ENCODE measurements around the gene RASGRP3. TPM values are rescaled to one million over a fixed set of nuclear protein-coding genes. Genes with fewer than 3 reads are reported as not detected.

Gene RASGRP3
- total and polyA plus RNA-seq, 9 of the 15 experiments (the other 6 are each of a cell fraction or from before 2014, with no cell fraction given), result 0.18 to 1.7 (median 1.2) TPM

DNA sequence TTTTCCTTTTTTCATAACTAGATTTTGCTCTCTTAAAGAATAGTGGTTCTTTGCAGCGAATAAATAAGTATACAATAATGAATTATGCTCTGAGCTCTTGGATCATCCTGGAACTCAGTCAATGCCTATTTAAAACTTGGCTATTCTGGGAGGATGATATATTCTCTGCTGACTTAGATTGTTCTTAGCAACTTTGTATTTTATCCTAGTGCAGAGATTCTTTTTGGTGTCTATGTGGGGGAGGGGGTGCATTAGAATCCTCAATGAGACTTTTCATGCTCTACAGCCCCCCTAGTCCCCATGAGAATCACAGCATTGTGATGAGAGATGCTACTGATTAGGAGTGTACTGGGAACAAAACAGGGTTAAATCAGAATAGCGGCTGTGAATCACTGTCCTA, 131.5 kb downstream of the RASGRP3 start:
- Histone ChIP-seq H3K4me2 (ENCODE audit: insufficient read depth, low read length) (no peak overlapping the region), H3K79me2 (ENCODE audit: control insufficient read depth, insufficient read depth, low read length) (no peaks in the 10 kb centered on the region), H3K4me3 (no peak overlapping the region), H4K20me1 (replicated peaks; ENCODE audit: control insufficient read depth, insufficient read depth, low read length) (no peaks in the 10 kb centered on the region), H3K36me3 (ENCODE audit: control insufficient read depth, insufficient read depth, low read length) (no peaks in the 10 kb centered on the region), H3K9me3 (replicated peaks; ENCODE audit: control insufficient read depth, insufficient read depth, low read depth, low read length) (no peaks in the 10 kb centered on the region), H3K9ac (ENCODE audit: insufficient read depth in 1 of 2, low read depth in 2 of 2, low read length in 2 of 2) (no peak overlapping the region), H3K27me3 (ENCODE audit: control insufficient read depth in 2 of 2, insufficient read depth in 2 of 2, low read length in 2 of 2) (no peaks in the 10 kb centered on the region), H2AFZ (ENCODE audit: low read depth, low read length) (no peak overlapping the region), H3K9me1 (ENCODE audit: control insufficient read depth, insufficient read depth, low read length) (no peaks in the 10 kb centered on the region), H3K4me1 (replicated peaks in 1 of 2; ENCODE audit: control insufficient read depth in 2 of 2, insufficient read depth in 2 of 2, low read length in 2 of 2) (no peaks in the 10 kb centered on the region), H3K27ac (ENCODE audit: extremely low read depth, low read depth, low read length) (no peak overlapping the region)
- no TSS peak for BruUV-seq (replicated peaks)
- ChIA-PET POLR2A (interaction anchor here (0.6 to 1.3 kb wide), 4 partner anchors 9 to 34 kb away, joined by 3 read pairs; partner anchors contain the start of gene FAM98A), CTCF (ENCODE audit: low intra/inter-chr PET ratio) (no interaction called here)
- DNase-seq (ENCODE audit: extremely low read depth in 1 of 4, low spot score in 3 of 4) (no peak), ATAC-seq (no peak), FAIRE-seq (no peak)
- WGBS (ENCODE audit: insufficient coverage, low coverage, missing lambda C conversion rate), result 6% methylated on average over 2 of the region's 2 CpGs
- intact Hi-C loops (cut with micrococcal nuclease), result no loop called here
- in situ Hi-C loops (cut with MboI), result no loop called here
- TF ChIP-seq ETV1 (tag; conservative IDR thresholded peaks at IDR 0.05; ENCODE audit: low read depth), result no peak
- no peak for TF ChIP-seq ATF1 (CRISPR knock-in tag; IDR thresholded peaks at IDR 0.05)
- TF ChIP-seq ATF1 (tag; IDR thresholded peaks at IDR 0.05), result no peak
- no peak for TF ChIP-seq ZNF274 (IDR thresholded peaks at IDR 0.05; ENCODE audit: borderline replicate concordance, low read depth, low read length)
- no peak for TF ChIP-seq MTA2 (IDR thresholded peaks at IDR 0.05; ENCODE audit: low read depth)

- Histone ChIP-seq H3K27ac (ENCODE audit: extremely low read depth, low read depth, low read length) (no peak overlapping the region), H3K36me3 (ENCODE audit: control insufficient read depth, insufficient read depth, low read length) (no peaks in the 10 kb centered on the region), H3K4me1 (replicated peaks in 1 of 2; ENCODE audit: control insufficient read depth in 2 of 2, insufficient read depth in 2 of 2, low read length in 2 of 2) (no peaks in the 10 kb centered on the region), H3K9ac (ENCODE audit: insufficient read depth in 1 of 2, low read depth in 2 of 2, low read length in 2 of 2) (no peak overlapping the region), H3K27me3 (ENCODE audit: control insufficient read depth in 2 of 2, insufficient read depth in 2 of 2, low read length in 2 of 2) (no peaks in the 10 kb centered on the region), H3K79me2 (ENCODE audit: control insufficient read depth, insufficient read depth, low read length) (no peaks in the 10 kb centered on the region), H4K20me1 (replicated peaks; ENCODE audit: control insufficient read depth, insufficient read depth, low read length) (no peaks in the 10 kb centered on the region), H3K4me3 (no peak overlapping the region), H2AFZ (ENCODE audit: low read depth, low read length) (no peak overlapping the region), H3K9me1 (ENCODE audit: control insufficient read depth, insufficient read depth, low read length) (no peaks in the 10 kb centered on the region), H3K9me3 (replicated peaks; ENCODE audit: control insufficient read depth, insufficient read depth, low read depth, low read length) (no peaks in the 10 kb centered on the region), H3K4me2 (ENCODE audit: insufficient read depth, low read length) (no peak overlapping the region)
- FAIRE-seq (no peak), ATAC-seq (no peak), DNase-seq (ENCODE audit: extremely low read depth in 1 of 4, low spot score in 3 of 4) (no peak)
- intact Hi-C loops (cut with micrococcal nuclease) (no loop called here), in situ Hi-C loops (cut with MboI) (no loop called here)
- ChIA-PET POLR2A (no interaction called here), CTCF (ENCODE audit: low intra/inter-chr PET ratio) (no interaction called here)
- no TSS peak for BruUV-seq (replicated peaks)
- TF ChIP-seq MCM7 (IDR thresholded peaks at IDR 0.05), result no peak
- no peak for TF ChIP-seq HBP1 (CRISPR knock-in tag; IDR thresholded peaks at IDR 0.05)
- no peak for TF ChIP-seq PTBP1 (IDR thresholded peaks at IDR 0.05; ENCODE audit: low read depth, low read length)
- no peak for TF ChIP-seq TRIM25 (IDR thresholded peaks at IDR 0.05; ENCODE audit: borderline replicate concordance)
- TF ChIP-seq FUS (optimal IDR thresholded peaks at IDR 0.05; ENCODE audit: low read depth, low read length), result no peak
- no peak for TF ChIP-seq ZNF79 (CRISPR knock-in tag; IDR thresholded peaks at IDR 0.05; ENCODE audit: low read depth)
- no peak for TF ChIP-seq NCOR1 (IDR thresholded peaks at IDR 0.05)
- no peak for TF ChIP-seq BHLHE40 (IDR thresholded peaks at IDR 0.05; ENCODE audit: low read length)
- no peak for TF ChIP-seq ZNF589 (CRISPR knock-in tag; IDR thresholded peaks at IDR 0.05; ENCODE audit: low read depth)
- no peak for TF ChIP-seq MYC (IDR thresholded peaks at IDR 0.05; ENCODE audit: low read depth, low read length)
- TF ChIP-seq MYC (CRISPR knock-in tag; IDR thresholded peaks at IDR 0.05; ENCODE audit: borderline replicate concordance, low read depth), result no peak
- no peak for TF ChIP-seq SIRT6 (IDR thresholded peaks at IDR 0.05; ENCODE audit: low read depth, low read length)
Observed at GRCh38 chr2:33614190-33614589, 137.7 kb downstream of the RASGRP3 start.

Data from K562 (cell line).